ENCODE results near the gene FBXL19.

- TF ChIP-seq, protein P1, sequence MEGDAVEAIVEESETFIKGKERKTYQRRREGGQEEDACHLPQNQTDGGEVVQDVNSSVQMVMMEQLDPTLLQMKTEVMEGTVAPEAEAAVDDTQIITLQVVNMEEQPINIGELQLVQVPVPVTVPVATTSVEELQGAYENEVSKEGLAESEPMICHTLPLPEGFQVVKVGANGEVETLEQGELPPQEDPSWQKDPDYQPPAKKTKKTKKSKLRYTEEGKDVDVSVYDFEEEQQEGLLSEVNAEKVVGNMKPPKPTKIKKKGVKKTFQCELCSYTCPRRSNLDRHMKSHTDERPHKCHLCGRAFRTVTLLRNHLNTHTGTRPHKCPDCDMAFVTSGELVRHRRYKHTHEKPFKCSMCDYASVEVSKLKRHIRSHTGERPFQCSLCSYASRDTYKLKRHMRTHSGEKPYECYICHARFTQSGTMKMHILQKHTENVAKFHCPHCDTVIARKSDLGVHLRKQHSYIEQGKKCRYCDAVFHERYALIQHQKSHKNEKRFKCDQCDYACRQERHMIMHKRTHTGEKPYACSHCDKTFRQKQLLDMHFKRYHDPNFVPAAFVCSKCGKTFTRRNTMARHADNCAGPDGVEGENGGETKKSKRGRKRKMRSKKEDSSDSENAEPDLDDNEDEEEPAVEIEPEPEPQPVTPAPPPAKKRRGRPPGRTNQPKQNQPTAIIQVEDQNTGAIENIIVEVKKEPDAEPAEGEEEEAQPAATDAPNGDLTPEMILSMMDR (conservative IDR thresholded peaks at IDR 0.05): no peak
- TF ChIP-seq EZH2 (IDR thresholded peaks at IDR 0.05; ENCODE audit: low read depth): no peak
Measured at GRCh38 chr16:30927789-30928378, 4.5 kb downstream of the FBXL19 start.
